Measurements from ENCODE around the gene ZNF687.

Gene ZNF687

DNA sequence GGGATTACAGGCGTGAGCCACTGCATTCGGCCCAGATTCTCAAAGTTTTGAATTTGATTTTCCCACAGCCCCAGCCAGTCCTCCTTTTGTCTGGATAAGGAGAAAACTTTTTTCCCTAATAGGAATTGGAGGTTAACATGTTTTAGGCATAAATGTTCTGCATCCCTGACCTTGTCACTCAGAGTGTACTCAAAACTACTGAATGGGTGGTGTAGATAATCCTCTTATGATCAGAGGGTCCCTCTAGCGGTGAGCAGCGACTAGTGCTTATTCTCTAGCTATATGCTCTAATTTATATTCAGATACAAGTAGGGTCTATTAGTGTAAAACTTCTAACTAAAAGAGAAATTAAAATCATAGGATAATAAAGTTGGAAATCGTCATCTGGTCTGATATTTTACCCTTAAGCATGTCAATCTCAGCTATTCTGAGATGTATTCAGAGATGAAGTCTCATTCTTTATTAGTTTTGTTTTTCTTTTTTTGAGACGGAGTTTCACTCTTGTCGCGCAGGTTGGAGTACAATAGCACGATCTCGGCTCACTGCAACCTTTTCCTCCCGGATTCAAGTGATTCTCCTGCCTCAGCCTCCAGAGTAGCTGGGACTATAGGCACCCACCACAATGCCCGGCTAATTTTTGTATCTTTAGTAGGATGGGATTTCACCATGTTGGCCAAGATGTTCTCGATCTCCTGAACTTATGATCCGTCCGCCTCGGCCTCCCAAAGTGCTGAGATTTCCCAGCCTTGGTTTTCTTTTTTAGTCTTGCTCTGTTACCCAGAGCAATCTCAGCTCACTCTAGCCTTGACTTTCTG is 30.2 kb upstream of the ZNF687 start:
- peak; percentile 55 for FAIRE-seq
- TF ChIP-seq POLR2AphosphoS5 (IDR thresholded peaks at IDR 0.05; ENCODE audit: low read depth, low read length) (no peak), POLR2A (IDR thresholded peaks at IDR 0.05; ENCODE audit: low read depth, low read length) (no peak), PAX5 (IDR thresholded peaks at IDR 0.05; ENCODE audit: insufficient read depth, low read length, severe bottlenecking) (peak; percentile 96)
- DNase-seq (ENCODE audit: insufficient read length, low spot score), result peak; percentile 51

GRCh38 chr1:151254217-151255213 is 27.6 kb upstream of the ZNF687 start, which contains the start of gene PSMD4:
Gene PSMD4 (plus strand): TSS chr1:151254734. CDS start chr1:151254783, 49 bp downstream.
- TF ChIP-seq POLR2A (IDR thresholded peaks at IDR 0.05; ENCODE audit: low read depth, low read length), result peak; percentile 93
- TF ChIP-seq SPI1 (IDR thresholded peaks at IDR 0.05; ENCODE audit: low read depth, low read length), result 0 out of 2 replicates have a peak, but pooled peaks have one; percentile 6
- TF ChIP-seq TAF1 (IDR thresholded peaks at IDR 0.05; ENCODE audit: low read depth, low read length), result peak; percentile 79
- no peak for TF ChIP-seq PAX5 (IDR thresholded peaks at IDR 0.05; ENCODE audit: insufficient read depth, low read length, severe bottlenecking)
- TF ChIP-seq POLR2AphosphoS5 (IDR thresholded peaks at IDR 0.05; ENCODE audit: low read depth, low read length), result peak; percentile 94
- peak; percentile 72; the same call in 1 of the 2 replicates for TF ChIP-seq POU2F2 (IDR thresholded peaks at IDR 0.05; ENCODE audit: low read depth, low read length)
- peak; percentile 97 for FAIRE-seq
- peak; percentile 97 for DNase-seq (ENCODE audit: insufficient read length, low spot score)

GRCh38 chr1:151255381-151255780 is 26.7 kb upstream of the ZNF687 start:
- no peak for FAIRE-seq
- no peak for TF ChIP-seq SPI1 (IDR thresholded peaks at IDR 0.05; ENCODE audit: low read depth, low read length)
- no peak for TF ChIP-seq POLR2A (IDR thresholded peaks at IDR 0.05; ENCODE audit: low read depth, low read length)
- no peak for TF ChIP-seq TAF1 (IDR thresholded peaks at IDR 0.05; ENCODE audit: low read depth, low read length)
- TF ChIP-seq POU2F2 (IDR thresholded peaks at IDR 0.05; ENCODE audit: low read depth, low read length), result no peak
- TF ChIP-seq PAX5 (IDR thresholded peaks at IDR 0.05; ENCODE audit: insufficient read depth, low read length, severe bottlenecking), result no peak
- no peak for TF ChIP-seq POLR2AphosphoS5 (IDR thresholded peaks at IDR 0.05; ENCODE audit: low read depth, low read length)
- no peak for DNase-seq (ENCODE audit: insufficient read length, low spot score)

GRCh38 chr1:151259351-151259750 is 22.7 kb upstream of the ZNF687 start:
- FAIRE-seq (no peak), DNase-seq (ENCODE audit: insufficient read length, low spot score) (no peak)
- no peak for TF ChIP-seq PAX5 (IDR thresholded peaks at IDR 0.05; ENCODE audit: insufficient read depth, low read length, severe bottlenecking)
- TF ChIP-seq POLR2A (IDR thresholded peaks at IDR 0.05; ENCODE audit: low read depth, low read length), result no peak
- no peak for TF ChIP-seq TAF1 (IDR thresholded peaks at IDR 0.05; ENCODE audit: low read depth, low read length)
- no peak for TF ChIP-seq SPI1 (IDR thresholded peaks at IDR 0.05; ENCODE audit: low read depth, low read length)
- TF ChIP-seq POU2F2 (IDR thresholded peaks at IDR 0.05; ENCODE audit: low read depth, low read length), result no peak
- no peak for TF ChIP-seq POLR2AphosphoS5 (IDR thresholded peaks at IDR 0.05; ENCODE audit: low read depth, low read length)

- FAIRE-seq (no peak), DNase-seq (ENCODE audit: insufficient read length, low spot score) (no peak)
- TF ChIP-seq POU2F2 (IDR thresholded peaks at IDR 0.05; ENCODE audit: low read depth, low read length) (no peak), TAF1 (IDR thresholded peaks at IDR 0.05; ENCODE audit: low read depth, low read length) (no peak), POLR2AphosphoS5 (IDR thresholded peaks at IDR 0.05; ENCODE audit: low read depth, low read length) (no peak), PAX5 (IDR thresholded peaks at IDR 0.05; ENCODE audit: insufficient read depth, low read length, severe bottlenecking) (no peak), POLR2A (IDR thresholded peaks at IDR 0.05; ENCODE audit: low read depth, low read length) (no peak), SPI1 (IDR thresholded peaks at IDR 0.05; ENCODE audit: low read depth, low read length) (no peak)
These were observed 16.5 kb upstream of the ZNF687 start for GRCh38 chr1:151265446-151266236.

GRCh38 chr1:151266315-151266714 is 15.8 kb upstream of the ZNF687 start:
- DNase-seq (ENCODE audit: insufficient read length, low spot score), result no peak
- no peak for TF ChIP-seq PAX5 (IDR thresholded peaks at IDR 0.05; ENCODE audit: insufficient read depth, low read length, severe bottlenecking)
- no peak for TF ChIP-seq SPI1 (IDR thresholded peaks at IDR 0.05; ENCODE audit: low read depth, low read length)
- TF ChIP-seq POLR2A (IDR thresholded peaks at IDR 0.05; ENCODE audit: low read depth, low read length), result no peak
- TF ChIP-seq TAF1 (IDR thresholded peaks at IDR 0.05; ENCODE audit: low read depth, low read length), result no peak
- no peak for TF ChIP-seq POU2F2 (IDR thresholded peaks at IDR 0.05; ENCODE audit: low read depth, low read length)
- TF ChIP-seq POLR2AphosphoS5 (IDR thresholded peaks at IDR 0.05; ENCODE audit: low read depth, low read length), result no peak
- no peak for FAIRE-seq

- TF ChIP-seq POU2F2 (IDR thresholded peaks at IDR 0.05; ENCODE audit: low read depth, low read length) (no peak), POLR2AphosphoS5 (IDR thresholded peaks at IDR 0.05; ENCODE audit: low read depth, low read length) (no peak), SPI1 (IDR thresholded peaks at IDR 0.05; ENCODE audit: low read depth, low read length) (no peak), POLR2A (IDR thresholded peaks at IDR 0.05; ENCODE audit: low read depth, low read length) (no peak), PAX5 (IDR thresholded peaks at IDR 0.05; ENCODE audit: insufficient read depth, low read length, severe bottlenecking) (no peak), TAF1 (IDR thresholded peaks at IDR 0.05; ENCODE audit: low read depth, low read length) (no peak)
- no peak for DNase-seq (ENCODE audit: insufficient read length, low spot score)
- no peak for FAIRE-seq
These were observed 15.3 kb upstream of the ZNF687 start for GRCh38 chr1:151266821-151267220.

DNA sequence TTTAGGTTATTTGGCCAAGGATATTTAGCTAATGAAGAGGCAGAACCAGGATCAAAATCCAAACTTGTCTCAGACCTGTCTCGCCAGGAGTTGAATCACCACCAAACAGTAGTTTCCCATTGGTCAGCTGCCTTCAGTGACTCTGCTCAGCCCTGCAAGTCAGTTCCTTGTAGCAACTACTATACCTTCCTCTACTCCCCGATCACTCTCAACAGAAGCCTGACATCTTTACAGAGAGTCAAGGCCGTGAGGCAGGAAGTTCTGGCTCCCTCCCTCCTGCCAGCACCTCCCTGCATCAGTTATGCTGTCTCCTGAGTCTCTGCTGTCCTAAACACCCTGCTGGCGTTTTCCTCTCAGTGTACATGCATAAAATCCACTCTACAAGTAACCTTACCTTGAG is 14.3 kb upstream of the ZNF687 start:
- FAIRE-seq (no peak), DNase-seq (ENCODE audit: insufficient read length, low spot score) (no peak)

More for the DNA sequence above, 14.3 kb upstream of the ZNF687 start:
- TF ChIP-seq TAF1 (IDR thresholded peaks at IDR 0.05; ENCODE audit: low read depth, low read length) (no peak), POLR2A (IDR thresholded peaks at IDR 0.05; ENCODE audit: low read depth, low read length) (no peak), PAX5 (IDR thresholded peaks at IDR 0.05; ENCODE audit: insufficient read depth, low read length, severe bottlenecking) (no peak), POLR2AphosphoS5 (IDR thresholded peaks at IDR 0.05; ENCODE audit: low read depth, low read length) (no peak), POU2F2 (IDR thresholded peaks at IDR 0.05; ENCODE audit: low read depth, low read length) (no peak), SPI1 (IDR thresholded peaks at IDR 0.05; ENCODE audit: low read depth, low read length) (no peak)

All from GM12891 (cell line).